ENCODE measurements around the gene PTPRCAP. TPM values are rescaled to one million over a fixed set of nuclear protein-coding genes. Genes with fewer than 3 reads are reported as not detected.
A peak's percentile ranks its signal among the peaks of the same experiment; 100 is the strongest.

The PTPRCAP gene
- total and polyA plus RNA-seq, 9 of the 15 experiments (the other 6 are each of a cell fraction or from before 2014, with no cell fraction given), result 0.22 to 2.0 (median 1.1) TPM; not detected in 4

DNA sequence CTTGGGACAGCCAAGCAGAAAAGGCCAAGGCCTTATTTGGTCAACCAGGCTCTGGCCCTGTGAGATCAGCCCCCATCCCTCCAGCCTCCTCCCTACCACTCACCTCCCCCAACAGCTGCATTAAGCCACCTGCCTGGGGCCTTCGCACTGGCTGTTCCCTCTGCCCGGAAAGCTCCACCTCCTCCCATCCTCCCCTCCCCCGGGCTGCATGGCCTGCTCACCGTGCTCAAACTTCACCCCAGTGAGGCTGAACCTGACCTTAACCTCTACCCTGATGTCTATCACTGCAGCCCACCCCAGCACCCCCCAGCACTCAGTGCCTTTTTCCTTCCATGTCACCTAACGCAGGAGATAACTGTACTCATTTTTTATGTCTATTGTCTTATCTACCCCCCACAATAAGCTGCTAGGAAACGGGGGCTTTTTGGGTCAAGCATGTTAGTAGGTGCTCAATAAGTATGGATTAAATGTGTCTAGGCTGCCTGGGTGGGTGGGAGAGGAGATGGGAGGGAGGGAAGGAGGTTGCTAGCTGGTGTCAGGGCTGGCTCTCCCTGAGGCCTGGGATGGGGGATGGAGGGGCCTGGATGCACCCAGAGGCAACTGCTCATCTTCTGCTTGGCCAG, 912 bp downstream of the PTPRCAP start (continued):
- TF ChIP-seq, protein P1, sequence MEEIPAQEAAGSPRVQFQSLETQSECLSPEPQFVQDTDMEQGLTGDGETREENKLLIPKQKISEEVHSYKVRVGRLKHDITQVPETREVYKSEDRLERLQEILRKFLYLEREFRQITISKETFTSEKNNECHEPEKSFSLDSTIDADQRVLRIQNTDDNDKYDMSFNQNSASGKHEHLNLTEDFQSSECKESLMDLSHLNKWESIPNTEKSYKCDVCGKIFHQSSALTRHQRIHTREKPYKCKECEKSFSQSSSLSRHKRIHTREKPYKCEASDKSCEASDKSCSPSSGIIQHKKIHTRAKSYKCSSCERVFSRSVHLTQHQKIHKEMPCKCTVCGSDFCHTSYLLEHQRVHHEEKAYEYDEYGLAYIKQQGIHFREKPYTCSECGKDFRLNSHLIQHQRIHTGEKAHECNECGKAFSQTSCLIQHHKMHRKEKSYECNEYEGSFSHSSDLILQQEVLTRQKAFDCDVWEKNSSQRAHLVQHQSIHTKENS (CRISPR knock-in tag; IDR thresholded peaks at IDR 0.05), result no peak
- TF ChIP-seq TARDBP (IDR thresholded peaks at IDR 0.05) (no peak), PCBP1 (IDR thresholded peaks at IDR 0.05; ENCODE audit: low read depth, low read length, poor library complexity, severe bottlenecking) (no peak), ZNF589 (CRISPR knock-in tag; IDR thresholded peaks at IDR 0.05; ENCODE audit: low read depth) (no peak), ZNF668 (CRISPR knock-in tag; IDR thresholded peaks at IDR 0.05) (no peak), NELFE (IDR thresholded peaks at IDR 0.05; ENCODE audit: insufficient read depth, insufficient read length) (no peak), SRSF1 (IDR thresholded peaks at IDR 0.05; ENCODE audit: low read depth, low read length) (no peak), KLF16 (IDR thresholded peaks at IDR 0.05) (peak; percentile 29; the same call in 1 of the 2 replicates), BRCA1 (IDR thresholded peaks at IDR 0.05) (no peak), BRCA1 (CRISPR knock-in tag; IDR thresholded peaks at IDR 0.05) (no peak), SREBF2 (CRISPR knock-in tag; IDR thresholded peaks at IDR 0.05) (no peak), NFXL1 (CRISPR knock-in tag; IDR thresholded peaks at IDR 0.05) (no peak), HNRNPL (IDR thresholded peaks at IDR 0.05; ENCODE audit: low read depth, low read length) (no peak), HNRNPH1 (optimal IDR thresholded peaks at IDR 0.05; ENCODE audit: low read depth, low read length) (no peak), HSF4 (CRISPR knock-in tag; IDR thresholded peaks at IDR 0.05; ENCODE audit: borderline replicate concordance) (no peak), ZNF263 (CRISPR knock-in tag; IDR thresholded peaks at IDR 0.05; ENCODE audit: borderline replicate concordance) (peak; percentile 93), MECOM (CRISPR knock-in tag; IDR thresholded peaks at IDR 0.05) (no peak), HDAC8 (tag; IDR thresholded peaks at IDR 0.05) (no peak)
- TF ChIP-seq, protein P2, sequence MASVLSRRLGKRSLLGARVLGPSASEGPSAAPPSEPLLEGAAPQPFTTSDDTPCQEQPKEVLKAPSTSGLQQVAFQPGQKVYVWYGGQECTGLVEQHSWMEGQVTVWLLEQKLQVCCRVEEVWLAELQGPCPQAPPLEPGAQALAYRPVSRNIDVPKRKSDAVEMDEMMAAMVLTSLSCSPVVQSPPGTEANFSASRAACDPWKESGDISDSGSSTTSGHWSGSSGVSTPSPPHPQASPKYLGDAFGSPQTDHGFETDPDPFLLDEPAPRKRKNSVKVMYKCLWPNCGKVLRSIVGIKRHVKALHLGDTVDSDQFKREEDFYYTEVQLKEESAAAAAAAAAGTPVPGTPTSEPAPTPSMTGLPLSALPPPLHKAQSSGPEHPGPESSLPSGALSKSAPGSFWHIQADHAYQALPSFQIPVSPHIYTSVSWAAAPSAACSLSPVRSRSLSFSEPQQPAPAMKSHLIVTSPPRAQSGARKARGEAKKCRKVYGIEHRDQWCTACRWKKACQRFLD (CRISPR knock-in tag; IDR thresholded peaks at IDR 0.05), result peak; percentile 66; the same call in 1 of the 2 replicates
- TF ChIP-seq, protein P3, sequence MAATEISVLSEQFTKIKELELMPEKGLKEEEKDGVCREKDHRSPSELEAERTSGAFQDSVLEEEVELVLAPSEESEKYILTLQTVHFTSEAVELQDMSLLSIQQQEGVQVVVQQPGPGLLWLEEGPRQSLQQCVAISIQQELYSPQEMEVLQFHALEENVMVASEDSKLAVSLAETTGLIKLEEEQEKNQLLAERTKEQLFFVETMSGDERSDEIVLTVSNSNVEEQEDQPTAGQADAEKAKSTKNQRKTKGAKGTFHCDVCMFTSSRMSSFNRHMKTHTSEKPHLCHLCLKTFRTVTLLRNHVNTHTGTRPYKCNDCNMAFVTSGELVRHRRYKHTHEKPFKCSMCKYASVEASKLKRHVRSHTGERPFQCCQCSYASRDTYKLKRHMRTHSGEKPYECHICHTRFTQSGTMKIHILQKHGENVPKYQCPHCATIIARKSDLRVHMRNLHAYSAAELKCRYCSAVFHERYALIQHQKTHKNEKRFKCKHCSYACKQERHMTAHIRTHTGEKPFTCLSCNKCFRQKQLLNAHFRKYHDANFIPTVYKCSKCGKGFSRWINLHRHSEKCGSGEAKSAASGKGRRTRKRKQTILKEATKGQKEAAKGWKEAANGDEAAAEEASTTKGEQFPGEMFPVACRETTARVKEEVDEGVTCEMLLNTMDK (IDR thresholded peaks at IDR 0.05; ENCODE audit: borderline replicate concordance, insufficient read depth, low read depth, low read length, poor library complexity, severe bottlenecking), result no peak
- TF ChIP-seq, protein P4, sequence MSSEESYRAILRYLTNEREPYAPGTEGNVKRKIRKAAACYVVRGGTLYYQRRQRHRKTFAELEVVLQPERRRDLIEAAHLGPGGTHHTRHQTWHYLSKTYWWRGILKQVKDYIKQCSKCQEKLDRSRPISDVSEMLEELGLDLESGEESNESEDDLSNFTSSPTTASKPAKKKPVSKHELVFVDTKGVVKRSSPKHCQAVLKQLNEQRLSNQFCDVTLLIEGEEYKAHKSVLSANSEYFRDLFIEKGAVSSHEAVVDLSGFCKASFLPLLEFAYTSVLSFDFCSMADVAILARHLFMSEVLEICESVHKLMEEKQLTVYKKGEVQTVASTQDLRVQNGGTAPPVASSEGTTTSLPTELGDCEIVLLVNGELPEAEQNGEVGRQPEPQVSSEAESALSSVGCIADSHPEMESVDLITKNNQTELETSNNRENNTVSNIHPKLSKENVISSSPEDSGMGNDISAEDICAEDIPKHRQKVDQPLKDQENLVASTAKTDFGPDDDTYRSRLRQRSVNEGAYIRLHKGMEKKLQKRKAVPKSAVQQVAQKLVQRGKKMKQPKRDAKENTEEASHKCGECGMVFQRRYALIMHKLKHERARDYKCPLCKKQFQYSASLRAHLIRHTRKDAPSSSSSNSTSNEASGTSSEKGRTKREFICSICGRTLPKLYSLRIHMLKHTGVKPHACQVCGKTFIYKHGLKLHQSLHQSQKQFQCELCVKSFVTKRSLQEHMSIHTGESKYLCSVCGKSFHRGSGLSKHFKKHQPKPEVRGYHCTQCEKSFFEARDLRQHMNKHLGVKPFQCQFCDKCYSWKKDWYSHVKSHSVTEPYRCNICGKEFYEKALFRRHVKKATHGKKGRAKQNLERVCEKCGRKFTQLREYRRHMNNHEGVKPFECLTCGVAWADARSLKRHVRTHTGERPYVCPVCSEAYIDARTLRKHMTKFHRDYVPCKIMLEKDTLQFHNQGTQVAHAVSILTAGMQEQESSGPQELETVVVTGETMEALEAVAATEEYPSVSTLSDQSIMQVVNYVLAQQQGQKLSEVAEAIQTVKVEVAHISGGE (CRISPR knock-in tag; IDR thresholded peaks at IDR 0.05), result no peak
